Ascending aorta (tissue), 2 donors: ENCODE measurements around the gene AHCYL1. TPM values are rescaled to one million over a fixed set of nuclear protein-coding genes. Genes with fewer than 3 reads are reported as not detected.

Experiments
- DNase-seq, 2 donors: peaks; one replicate each; pipeline ENCODE4 v3.0.0-alpha.2; 2019; ENCODE audit warnings: low spot score in 2 of 2
- H3K27ac ChIP-seq, 2 donors: fragments of 200-600 bp; sonication (generic); one replicate each; pipeline ENCODE4 v1.5.1; 2016 to 2017; ENCODE audit warnings: mild to moderate bottlenecking in 1 of 2
- H3K27me3 ChIP-seq: fragments of 200-600 bp; sonication (generic); one replicate; pipeline ENCODE4 v1.5.1; 2017
- H3K36me3 ChIP-seq, 2 donors: fragments of 200-600 bp; sonication (generic); one replicate each; pipeline ENCODE4 v1.5.1; 2016
- H3K4me1 ChIP-seq, 2 donors: fragments of 200-600 bp; sonication (generic); one replicate each; pipeline ENCODE4 v1.5.1; 2016 to 2017; ENCODE audit warnings: mild to moderate bottlenecking in 1 of 2
- H3K4me3 ChIP-seq, 2 donors: fragments of 200-600 bp; sonication (generic); one replicate each; pipeline ENCODE4 v1.5.1; 2016 to 2017; ENCODE audit warnings: mild to moderate bottlenecking in 1 of 2
- H3K9me3 ChIP-seq, 2 donors: fragments of 200-600 bp; sonication (generic); one replicate each; pipeline ENCODE4 v1.5.1; 2016
- intact Hi-C: fragments of 100-400 bp; cut with DNase I; formaldehyde crosslinking; loops from one replicate; pipeline ENCODE4 v1.15.1; 2023
- total RNA-seq: library from RNA; depleted of rRNA; stranded (reverse); fragments of >200 nt; gene quantifications from one replicate; pipeline ENCODE4 v1.1.0, GENCODE V29; 2016
- TF ChIP-seq, protein P1 (sequence below), 3 experiments: fragments of 200-600 bp in 2 of 3; fragments of 450-650 bp in 1 of 3; sonication (generic) in 2 of 3; IDR thresholded peaks; one replicate each; pipeline ENCODE4 v1.5.1; 2016 to 2019; ENCODE audit warnings: antibody characterized with exemption in 3 of 3, mild to moderate bottlenecking in 1 of 3, moderate library complexity in 1 of 3

Gene AHCYL1
- 49.1 TPM for total RNA-seq

DNA sequence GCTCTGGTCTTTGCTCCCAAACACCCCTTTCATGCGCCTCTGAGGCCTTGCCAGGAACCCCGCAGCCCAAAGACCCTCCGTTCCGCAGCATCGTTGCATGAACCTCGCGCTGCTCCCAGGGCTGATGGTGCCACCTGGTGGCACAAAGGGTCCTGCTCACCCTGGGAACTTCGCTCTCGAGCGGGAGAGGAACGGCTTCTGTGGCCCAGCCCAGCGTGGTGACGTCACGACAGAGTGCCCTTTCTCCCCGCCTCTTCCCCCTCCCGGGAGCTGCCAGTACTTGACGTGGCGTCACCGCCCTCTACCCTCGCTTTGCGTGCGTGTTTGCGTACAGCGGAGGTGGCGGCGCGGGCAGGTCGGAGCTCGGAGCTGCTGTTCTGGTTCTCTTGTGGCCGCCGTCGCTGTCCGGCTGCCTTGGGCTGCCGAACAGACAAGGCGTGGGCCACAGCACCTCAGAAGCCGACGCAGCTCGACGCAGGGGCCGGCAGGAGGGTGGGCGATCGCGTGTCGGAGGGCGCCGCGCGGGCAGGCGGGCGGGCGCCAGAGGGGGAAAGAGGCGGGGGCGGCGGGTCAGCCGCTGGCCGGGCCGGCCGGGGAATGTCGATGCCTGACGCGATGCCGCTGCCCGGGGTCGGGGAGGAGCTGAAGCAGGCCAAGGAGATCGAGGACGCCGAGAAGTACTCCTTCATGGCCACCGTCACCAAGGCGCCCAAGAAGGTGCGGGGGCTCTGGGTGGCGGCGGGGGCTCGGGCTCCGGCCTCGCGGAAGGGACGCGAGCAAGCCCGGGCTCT, at the start of gene AHCYL1:
Gene AHCYL1 (plus strand): TSS at position 310 of the 791 bp plus-strand sequence. CDS start 288 bp downstream, at position 598.
- no peaks in the 10 kb centered on the region for H3K9me3 ChIP-seq
- DNase-seq, result peak; percentile 95 to 100
- H3K27me3 ChIP-seq, result no peaks in the 10 kb centered on the region
- intact Hi-C loops, result loop anchor here (1.0 to 5.0 kb wide), 5 partner anchors 74 to 436 kb away; partner anchors contain the start of genes CSF1 and GNAI3
- H3K27ac ChIP-seq, result peak within 1 kb of the TSS; percentile 97 to 98
- no peaks in the 10 kb centered on the region for H3K36me3 ChIP-seq
- TF ChIP-seq, protein P1, sequence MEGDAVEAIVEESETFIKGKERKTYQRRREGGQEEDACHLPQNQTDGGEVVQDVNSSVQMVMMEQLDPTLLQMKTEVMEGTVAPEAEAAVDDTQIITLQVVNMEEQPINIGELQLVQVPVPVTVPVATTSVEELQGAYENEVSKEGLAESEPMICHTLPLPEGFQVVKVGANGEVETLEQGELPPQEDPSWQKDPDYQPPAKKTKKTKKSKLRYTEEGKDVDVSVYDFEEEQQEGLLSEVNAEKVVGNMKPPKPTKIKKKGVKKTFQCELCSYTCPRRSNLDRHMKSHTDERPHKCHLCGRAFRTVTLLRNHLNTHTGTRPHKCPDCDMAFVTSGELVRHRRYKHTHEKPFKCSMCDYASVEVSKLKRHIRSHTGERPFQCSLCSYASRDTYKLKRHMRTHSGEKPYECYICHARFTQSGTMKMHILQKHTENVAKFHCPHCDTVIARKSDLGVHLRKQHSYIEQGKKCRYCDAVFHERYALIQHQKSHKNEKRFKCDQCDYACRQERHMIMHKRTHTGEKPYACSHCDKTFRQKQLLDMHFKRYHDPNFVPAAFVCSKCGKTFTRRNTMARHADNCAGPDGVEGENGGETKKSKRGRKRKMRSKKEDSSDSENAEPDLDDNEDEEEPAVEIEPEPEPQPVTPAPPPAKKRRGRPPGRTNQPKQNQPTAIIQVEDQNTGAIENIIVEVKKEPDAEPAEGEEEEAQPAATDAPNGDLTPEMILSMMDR (IDR thresholded peaks at IDR 0.05), result peak; percentile 98 to 99 (median 98)
- H3K4me1 ChIP-seq, result peaks cover 10 to 12% of the 10 kb centered on the region in 2 donors
- H3K4me3 ChIP-seq, result peak within 1 kb of the TSS; percentile 77 to 81

DNA sequence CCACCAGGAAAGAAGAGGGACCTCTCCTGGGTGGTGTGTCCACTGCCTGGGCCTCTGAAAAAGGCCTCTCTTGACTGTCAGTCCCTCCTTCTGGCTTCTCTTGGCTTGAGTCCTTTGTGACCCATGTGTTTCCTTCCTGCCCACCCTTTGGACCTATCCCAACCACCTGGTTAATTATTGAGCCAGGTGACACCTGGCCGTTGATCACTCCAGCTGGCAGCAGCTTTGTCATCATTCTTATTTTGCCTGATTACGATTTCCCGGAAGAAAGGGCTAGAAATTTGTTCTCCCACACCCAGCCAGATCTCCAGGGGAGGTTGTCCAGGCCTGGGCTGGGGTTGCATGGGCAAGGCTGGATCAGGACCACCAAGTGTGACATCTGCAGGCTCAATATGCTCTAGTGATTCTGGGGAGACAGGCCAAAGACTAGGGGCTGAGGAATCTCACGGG, 49.1 kb upstream of the AHCYL1 start:
- H3K27ac ChIP-seq, result no peak overlapping the region
- TF ChIP-seq, protein P1 (IDR thresholded peaks at IDR 0.05), result no peak
- intact Hi-C loops, result no loop called here
- H3K27me3 ChIP-seq, result no peaks in the 10 kb centered on the region
- H3K36me3 ChIP-seq, result no peaks in the 10 kb centered on the region
- no peak for DNase-seq
- H3K4me3 ChIP-seq, result no peak overlapping the region
- peaks cover 0 to 13% of the 10 kb centered on the region in 2 donors for H3K4me1 ChIP-seq
- peaks cover 3 to 13% of the 10 kb centered on the region in 2 donors for H3K9me3 ChIP-seq

DNA sequence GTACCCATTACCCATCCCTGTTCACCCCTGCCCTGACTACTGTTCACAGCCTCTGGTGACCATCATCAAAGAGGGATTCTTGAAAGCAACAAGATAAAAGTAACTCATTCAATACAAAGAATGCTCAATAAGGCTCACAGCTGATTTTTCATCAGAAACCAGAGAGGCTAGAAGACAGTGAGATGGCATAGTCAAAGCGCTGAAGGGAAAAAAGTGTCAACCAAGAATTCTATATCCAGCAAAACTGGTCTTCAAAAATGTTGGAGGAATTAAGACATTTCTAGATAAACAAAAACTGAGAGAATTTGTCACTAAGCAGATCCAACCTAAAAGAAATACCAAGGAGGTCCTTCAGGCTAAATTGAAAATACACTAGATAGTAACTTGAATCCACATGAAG, 46.8 kb upstream of the AHCYL1 start:
- no peaks in the 10 kb centered on the region for H3K27me3 ChIP-seq
- no peak for DNase-seq

DNA sequence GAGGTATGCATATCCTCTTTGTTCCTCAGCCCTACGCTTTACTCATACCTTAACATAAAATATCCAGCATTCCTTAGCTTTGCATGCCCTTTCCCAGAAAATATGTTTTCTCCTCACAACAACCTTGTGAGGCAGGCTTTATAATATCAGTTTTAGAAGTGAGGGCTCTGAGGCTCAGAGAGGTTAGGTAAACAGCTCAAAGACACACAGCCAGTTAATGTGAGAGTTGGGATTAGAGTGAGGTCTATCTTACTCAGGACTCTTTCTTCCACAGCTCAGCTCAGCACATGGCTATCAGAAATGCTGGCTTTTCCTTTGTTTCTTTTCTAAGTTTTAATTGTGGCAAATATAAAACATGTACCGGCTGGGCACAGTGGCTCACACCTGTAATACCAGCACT, 46.0 kb upstream of the AHCYL1 start:
- Histone ChIP-seq H3K27me3 (no peaks in the 10 kb centered on the region), H3K9me3 (peaks cover 3 to 13% of the 10 kb centered on the region in 2 donors), H3K4me3 (no peak overlapping the region), H3K36me3 (no peaks in the 10 kb centered on the region), H3K27ac (no peak overlapping the region), H3K4me1 (peaks cover 0 to 2% of the 10 kb centered on the region in 2 donors)
- DNase-seq, result no peak
- intact Hi-C loops, result no loop called here
- TF ChIP-seq, protein P1 (IDR thresholded peaks at IDR 0.05), result no peak

More for the DNA sequence above, 46.8 kb upstream of the AHCYL1 start:
- TF ChIP-seq, protein P1 (IDR thresholded peaks at IDR 0.05), result no peak
- H3K4me1 ChIP-seq, result peaks cover 0 to 2% of the 10 kb centered on the region in 2 donors
- H3K4me3 ChIP-seq, result no peak overlapping the region
- intact Hi-C loops, result no loop called here
- H3K36me3 ChIP-seq, result no peaks in the 10 kb centered on the region
- peaks cover 3 to 13% of the 10 kb centered on the region in 2 donors for H3K9me3 ChIP-seq
- H3K27ac ChIP-seq, result no peak overlapping the region

DNA sequence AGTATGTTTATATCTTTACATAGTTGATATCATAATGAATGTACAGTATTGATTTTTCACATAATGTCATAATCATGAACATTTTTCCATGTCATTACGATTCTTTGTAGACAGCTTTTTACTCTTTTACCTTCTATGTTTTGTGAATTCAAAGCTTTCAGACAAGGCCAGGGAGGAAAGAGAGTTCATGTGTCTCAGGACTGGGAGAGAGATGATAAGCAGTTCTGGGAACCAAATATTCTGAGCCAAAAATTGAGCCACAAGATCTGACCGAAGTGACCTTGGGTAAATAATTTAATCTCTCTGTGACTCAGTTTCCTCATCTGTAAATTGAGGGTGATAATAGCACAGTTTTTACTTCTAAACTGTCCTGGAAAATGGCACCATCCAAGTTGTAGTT, 42.1 kb upstream of the AHCYL1 start:
- intact Hi-C loops, result no loop called here
- DNase-seq, result no peak

More for the DNA sequence above, 42.1 kb upstream of the AHCYL1 start:
- H3K4me1 ChIP-seq, result no peaks in the 10 kb centered on the region
- TF ChIP-seq, protein P1 (IDR thresholded peaks at IDR 0.05), result no peak
- H3K27me3 ChIP-seq, result no peaks in the 10 kb centered on the region
- no peak overlapping the region for H3K4me3 ChIP-seq
- H3K27ac ChIP-seq, result no peak overlapping the region
- peaks cover 3 to 4% of the 10 kb centered on the region in 2 donors for H3K9me3 ChIP-seq
- H3K36me3 ChIP-seq, result no peaks in the 10 kb centered on the region
